NB4 (cell line): ENCODE results near the gene LPCAT1.
A peak's percentile ranks its signal among the peaks of the same experiment; 100 is the strongest.

Experiments used
- MYC ChIP-seq: IDR thresholded peaks from 2 replicates; pipeline ENCODE4 v1.6.1; 2011; ENCODE audit warnings: low read depth, low read length
- POLR2A ChIP-seq: IDR thresholded peaks from 2 replicates; pipeline ENCODE4 v1.6.1; 2011; ENCODE audit warnings: mild to moderate bottlenecking; ENCODE audit not compliant: insufficient read length; ENCODE audit errors: extremely low read depth
- TF ChIP-seq, protein P1 (sequence below): IDR thresholded peaks from one replicate; pipeline ENCODE4 v1.5.1; 2012; ENCODE audit warnings: low read depth, low read length

DNA sequence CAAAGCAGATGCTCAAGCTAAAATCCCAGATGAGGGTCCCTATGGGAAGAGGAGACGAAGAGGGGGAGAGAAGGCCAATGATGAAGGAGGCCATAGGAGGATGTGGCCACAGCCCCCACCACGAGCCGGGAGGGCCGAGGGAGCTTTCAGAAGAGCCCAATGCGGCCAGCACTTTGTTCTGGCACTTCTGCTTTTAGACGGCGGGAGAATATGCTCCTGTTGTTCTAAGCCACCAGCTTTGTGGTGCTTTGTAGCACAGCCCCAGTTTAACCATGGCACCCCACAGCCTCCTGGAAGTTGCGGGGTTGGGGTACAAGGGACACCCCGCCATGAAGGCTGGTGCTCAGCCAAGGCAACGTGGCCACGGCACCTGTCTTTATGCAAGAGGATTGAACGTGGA lies 33.4 kb downstream of the LPCAT1 start:
- peak; percentile 44 for TF ChIP-seq MYC
- TF ChIP-seq, protein P1, sequence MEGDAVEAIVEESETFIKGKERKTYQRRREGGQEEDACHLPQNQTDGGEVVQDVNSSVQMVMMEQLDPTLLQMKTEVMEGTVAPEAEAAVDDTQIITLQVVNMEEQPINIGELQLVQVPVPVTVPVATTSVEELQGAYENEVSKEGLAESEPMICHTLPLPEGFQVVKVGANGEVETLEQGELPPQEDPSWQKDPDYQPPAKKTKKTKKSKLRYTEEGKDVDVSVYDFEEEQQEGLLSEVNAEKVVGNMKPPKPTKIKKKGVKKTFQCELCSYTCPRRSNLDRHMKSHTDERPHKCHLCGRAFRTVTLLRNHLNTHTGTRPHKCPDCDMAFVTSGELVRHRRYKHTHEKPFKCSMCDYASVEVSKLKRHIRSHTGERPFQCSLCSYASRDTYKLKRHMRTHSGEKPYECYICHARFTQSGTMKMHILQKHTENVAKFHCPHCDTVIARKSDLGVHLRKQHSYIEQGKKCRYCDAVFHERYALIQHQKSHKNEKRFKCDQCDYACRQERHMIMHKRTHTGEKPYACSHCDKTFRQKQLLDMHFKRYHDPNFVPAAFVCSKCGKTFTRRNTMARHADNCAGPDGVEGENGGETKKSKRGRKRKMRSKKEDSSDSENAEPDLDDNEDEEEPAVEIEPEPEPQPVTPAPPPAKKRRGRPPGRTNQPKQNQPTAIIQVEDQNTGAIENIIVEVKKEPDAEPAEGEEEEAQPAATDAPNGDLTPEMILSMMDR: no peak
- TF ChIP-seq POLR2A: peak; percentile 14
